Caki2 (cell line): Measurements from ENCODE around the gene RIPOR2. TPM values are rescaled to one million over a fixed set of nuclear protein-coding genes. Genes with fewer than 3 reads are reported as not detected.

Experiments
- DNase-seq: peaks from one replicate; pipeline ENCODE4 v3.0.0-alpha.2; 2015; ENCODE audit warnings: low read depth
- in situ Hi-C: cut with HindIII; loops from 2 replicates; pipeline ENCODE4 v1.10.0; 2016; ENCODE audit warnings: low sequenced_read_pairs, low pct_unique_long_range_greater_than_20kb, mixed read lengths
- total RNA-seq: library from RNA; depleted of rRNA; stranded (reverse); fragments of >200 nt; shearing (Covaris generic); gene quantifications from 2 replicates; pipeline ENCODE4 v1.2.3, GENCODE V29; 2014; ENCODE audit warnings: low replicate concordance

The RIPOR2 gene
- total RNA-seq, 1 experiment from 2014 or later, result 2.3 TPM

GRCh38 chr6:24910961-24911725, 24.6 kb downstream of the RIPOR2 start:
- DNase-seq, result no peak
- in situ Hi-C loops, result no loop called here

GRCh38 chr6:24910331-24910960, 25.3 kb downstream of the RIPOR2 start:
- in situ Hi-C loops, result no loop called here
- DNase-seq, result no peak

DNA sequence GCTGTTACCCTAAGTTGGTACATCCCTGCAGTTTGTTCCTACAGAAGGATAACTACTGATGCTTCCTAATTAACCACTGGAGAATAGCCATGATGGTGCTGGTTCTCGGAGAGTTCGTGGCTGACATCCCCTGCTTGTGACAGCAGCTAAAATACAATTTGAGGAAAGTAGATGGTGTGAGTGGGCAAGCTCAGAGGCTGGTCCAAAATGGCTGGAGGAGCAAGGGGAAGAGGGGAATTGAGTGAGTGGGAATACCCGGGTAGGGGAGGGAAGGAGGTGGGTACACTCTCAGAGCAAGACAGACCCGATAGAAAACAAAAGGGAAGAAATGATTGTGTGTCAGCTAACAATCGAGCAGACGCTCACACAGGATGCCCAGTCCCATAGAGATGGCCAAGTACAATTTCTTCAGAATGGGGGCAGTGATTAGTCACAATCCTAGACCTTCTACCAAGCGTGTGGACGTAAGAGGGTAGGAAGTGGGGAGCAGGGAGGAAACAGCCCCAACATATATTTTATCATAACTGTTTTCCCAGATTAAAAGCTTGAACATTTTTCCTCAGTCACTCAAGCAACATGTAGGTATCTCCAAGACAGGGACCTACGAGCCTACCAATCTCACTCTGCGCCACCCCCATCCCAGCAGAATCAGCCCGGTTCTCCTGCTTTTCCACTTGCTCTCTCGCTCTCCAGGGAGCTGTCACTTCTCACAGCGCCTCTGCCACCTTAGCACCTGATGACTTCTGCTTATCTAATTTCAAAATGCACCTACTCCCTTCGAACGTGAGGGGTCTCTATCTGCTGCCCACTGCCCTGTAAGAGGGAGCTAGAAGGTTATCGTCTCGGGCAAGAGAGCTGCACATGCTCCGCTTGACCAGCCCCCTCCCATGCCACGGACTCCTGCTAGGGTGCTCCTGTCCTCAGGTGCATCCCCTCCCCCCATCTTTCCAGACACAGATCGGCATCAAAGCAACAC, 26.2 kb downstream of the RIPOR2 start:
- in situ Hi-C loops, result no loop called here
- no peak for DNase-seq

DNA sequence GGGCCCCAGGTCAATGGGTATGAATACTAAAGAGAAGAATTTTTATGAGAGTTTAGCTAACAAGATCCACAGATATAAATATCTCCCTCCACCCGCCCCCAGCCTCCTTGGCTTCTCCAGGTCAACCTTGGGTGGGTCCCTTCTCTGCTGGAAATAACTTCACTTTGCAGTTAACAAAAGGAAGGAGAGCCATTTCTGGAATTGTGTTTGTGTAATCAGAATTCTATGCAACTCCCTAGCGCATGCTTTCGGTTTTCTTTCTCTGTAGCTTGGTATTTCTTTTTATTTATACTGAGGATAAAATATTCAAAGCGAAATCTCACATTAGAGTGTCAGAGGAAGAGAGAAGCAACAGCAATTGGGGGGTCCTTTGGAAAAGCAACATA, 27.1 kb downstream of the RIPOR2 start:
- in situ Hi-C loops, result no loop called here
- DNase-seq, result no peak

- DNase-seq, result no peak
- in situ Hi-C loops, result no loop called here
Measured at GRCh38 chr6:24907919-24908649, 27.7 kb downstream of the RIPOR2 start.

DNA sequence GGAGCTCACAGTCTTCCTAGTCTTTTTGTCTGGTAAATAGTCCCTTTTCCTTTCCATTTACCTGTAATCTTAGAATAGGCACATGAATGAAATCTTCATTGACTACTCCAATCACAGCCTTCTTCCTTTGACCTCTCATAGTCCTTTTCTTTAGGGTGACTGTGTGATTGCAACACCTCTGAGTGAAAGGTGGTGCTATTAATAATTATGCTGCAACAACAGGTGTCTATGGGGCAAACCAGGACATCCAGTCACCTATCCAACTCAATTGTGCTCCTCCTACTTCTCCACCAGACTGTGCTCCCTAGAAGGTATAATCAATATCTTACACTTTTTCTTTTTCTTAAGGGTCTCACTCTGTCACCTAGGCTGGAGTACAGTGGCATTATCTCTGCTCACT, 29.4 kb downstream of the RIPOR2 start:
- no peak for DNase-seq
- in situ Hi-C loops, result no loop called here

DNA sequence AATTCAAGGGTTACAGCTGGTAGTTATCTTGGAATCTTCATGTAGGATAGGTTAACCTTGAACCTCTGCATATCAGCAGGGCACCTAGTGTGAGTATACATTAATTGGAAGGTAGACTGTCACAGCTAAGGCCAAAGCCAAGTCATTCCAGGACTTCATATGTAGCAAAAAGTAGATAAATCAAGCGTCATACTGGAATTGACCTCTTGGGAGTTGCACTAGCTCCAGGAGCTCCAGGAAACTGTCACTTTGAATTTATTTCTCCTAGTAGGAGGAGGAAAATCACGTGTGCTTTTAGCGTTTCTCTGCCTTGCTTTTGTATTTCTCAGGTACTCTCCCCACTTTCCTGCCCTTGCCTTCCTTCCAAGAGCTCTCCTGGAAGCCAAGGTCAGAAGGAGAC, 30.3 kb downstream of the RIPOR2 start:
- no peak for DNase-seq
- in situ Hi-C loops, result no loop called here

GRCh38 chr6:24903681-24904080, 32.1 kb downstream of the RIPOR2 start:
- DNase-seq, result no peak
- in situ Hi-C loops, result no loop called here

DNA sequence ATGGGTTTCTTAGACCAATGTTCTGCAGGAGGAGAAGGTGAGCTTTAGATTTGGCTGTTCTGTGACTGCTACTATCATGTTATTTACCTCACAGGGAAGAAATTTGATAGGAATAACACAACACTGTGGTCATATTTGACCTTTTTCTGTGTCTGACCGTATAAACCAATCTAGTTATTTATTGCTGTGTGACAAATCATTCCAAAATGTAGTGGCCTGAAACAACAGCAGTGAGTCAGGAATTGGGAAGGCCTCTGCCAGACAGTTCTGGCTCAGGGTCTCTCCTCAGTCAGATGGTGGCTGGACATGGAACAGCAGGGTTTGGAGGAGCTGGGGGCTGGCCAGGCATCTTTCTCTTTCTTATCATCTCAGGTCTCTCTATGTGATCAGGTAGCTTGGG, 33.0 kb downstream of the RIPOR2 start:
- peak; percentile 32 for DNase-seq

GRCh38 chr6:24901698-24902328, 33.9 kb downstream of the RIPOR2 start:
- in situ Hi-C loops, result no loop called here
- DNase-seq, result no peak

More for the DNA sequence above, 33.0 kb downstream of the RIPOR2 start:
- in situ Hi-C loops, result no loop called here

DNA sequence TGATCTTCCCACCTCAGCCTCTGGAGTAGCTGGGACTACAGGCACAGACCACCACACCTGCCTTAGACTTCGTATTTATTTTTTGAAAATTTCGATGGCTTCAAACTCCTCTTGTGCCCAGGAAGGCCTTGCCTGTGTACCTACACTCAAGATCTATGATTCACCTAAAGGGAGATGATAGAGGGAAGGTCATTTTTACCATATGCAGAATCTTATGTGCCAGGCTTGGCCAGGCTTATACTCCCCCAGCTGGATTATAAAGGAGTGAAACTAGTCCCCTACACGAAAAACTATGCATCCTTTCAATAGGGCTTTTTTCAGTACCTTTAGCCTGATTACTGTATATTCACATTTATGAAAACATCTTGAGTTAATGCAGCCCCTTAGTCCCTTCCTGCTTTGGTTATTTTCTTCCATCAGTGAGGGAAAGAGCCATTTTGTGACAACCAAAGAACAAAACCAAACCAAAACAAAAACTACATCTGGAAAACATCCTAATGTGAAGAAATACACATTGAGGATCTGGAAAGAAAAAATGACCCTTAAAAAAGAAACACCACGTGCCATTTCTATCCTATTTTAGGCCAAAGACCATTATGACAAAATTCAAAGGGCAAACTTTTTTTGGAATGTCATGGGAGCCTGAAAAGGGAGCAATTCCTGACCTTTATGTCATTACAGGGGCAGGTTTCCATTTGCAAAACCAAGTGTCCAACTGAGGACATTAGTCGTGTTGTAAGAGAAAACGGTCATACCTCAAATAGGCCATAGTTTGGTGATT, 34.7 kb downstream of the RIPOR2 start:
- in situ Hi-C loops, result no loop called here
- DNase-seq, result no peak

- in situ Hi-C loops, result no loop called here
Measured at GRCh38 chr6:24899997-24900325, 35.8 kb downstream of the RIPOR2 start.

GRCh38 chr6:24899136-24899996, 36.4 kb downstream of the RIPOR2 start:
- in situ Hi-C loops, result no loop called here
- DNase-seq, result no peak

More at GRCh38 chr6:24899997-24900325, 35.8 kb downstream of the RIPOR2 start:
- DNase-seq, result no peak

DNA sequence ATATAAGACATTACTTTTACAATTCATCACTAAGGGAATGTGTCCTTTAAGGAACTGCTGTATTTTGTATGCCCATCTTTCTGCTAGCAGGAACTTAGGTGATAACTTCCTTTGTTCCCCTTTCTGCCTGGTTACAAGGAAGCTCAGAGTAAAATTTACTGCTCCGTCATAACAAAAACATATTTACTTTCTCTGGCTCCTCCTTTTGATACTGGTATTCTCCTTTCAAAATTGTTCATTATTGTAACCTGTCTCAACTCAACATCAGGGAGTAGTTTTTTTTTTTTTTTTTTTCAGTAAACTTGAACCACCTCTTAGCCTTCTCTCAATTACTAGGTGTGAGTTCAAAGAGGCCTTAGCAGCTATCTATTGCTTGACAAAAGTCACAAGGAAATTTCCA, 37.1 kb downstream of the RIPOR2 start:
- no peak for DNase-seq
- in situ Hi-C loops, result no loop called here

GRCh38 chr6:24897186-24897585, 38.6 kb downstream of the RIPOR2 start:
- DNase-seq, result no peak
- in situ Hi-C loops, result no loop called here

- in situ Hi-C loops, result no loop called here
- DNase-seq, result no peak
Measured at GRCh38 chr6:24893342-24893850, 42.4 kb downstream of the RIPOR2 start.
